Mammary epithelial cell (primary cell): ENCODE results near the gene OOSP1.

Experiments
- EZH2 ChIP-seq: IDR thresholded peaks from 2 replicates; pipeline ENCODE4 v1.6.1; 2012; ENCODE audit warnings: low read length, inconsistent platforms, borderline replicate concordance
- TF ChIP-seq, protein P1 (sequence below), 2 donors: IDR thresholded peaks in 1 of 2; conservative IDR thresholded peaks in 1 of 2; 2 replicates each; pipeline ENCODE4 v1.5.1; 2011 to 2012; ENCODE audit warnings: inconsistent platforms in 2 of 2, low read length in 2 of 2, mild to moderate bottlenecking in 2 of 2, control low read depth in 1 of 2, low read depth in 1 of 2; ENCODE audit not compliant: insufficient read depth in 1 of 2; ENCODE audit errors: extremely low read depth in 1 of 2

- TF ChIP-seq, protein P1, sequence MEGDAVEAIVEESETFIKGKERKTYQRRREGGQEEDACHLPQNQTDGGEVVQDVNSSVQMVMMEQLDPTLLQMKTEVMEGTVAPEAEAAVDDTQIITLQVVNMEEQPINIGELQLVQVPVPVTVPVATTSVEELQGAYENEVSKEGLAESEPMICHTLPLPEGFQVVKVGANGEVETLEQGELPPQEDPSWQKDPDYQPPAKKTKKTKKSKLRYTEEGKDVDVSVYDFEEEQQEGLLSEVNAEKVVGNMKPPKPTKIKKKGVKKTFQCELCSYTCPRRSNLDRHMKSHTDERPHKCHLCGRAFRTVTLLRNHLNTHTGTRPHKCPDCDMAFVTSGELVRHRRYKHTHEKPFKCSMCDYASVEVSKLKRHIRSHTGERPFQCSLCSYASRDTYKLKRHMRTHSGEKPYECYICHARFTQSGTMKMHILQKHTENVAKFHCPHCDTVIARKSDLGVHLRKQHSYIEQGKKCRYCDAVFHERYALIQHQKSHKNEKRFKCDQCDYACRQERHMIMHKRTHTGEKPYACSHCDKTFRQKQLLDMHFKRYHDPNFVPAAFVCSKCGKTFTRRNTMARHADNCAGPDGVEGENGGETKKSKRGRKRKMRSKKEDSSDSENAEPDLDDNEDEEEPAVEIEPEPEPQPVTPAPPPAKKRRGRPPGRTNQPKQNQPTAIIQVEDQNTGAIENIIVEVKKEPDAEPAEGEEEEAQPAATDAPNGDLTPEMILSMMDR (conservative IDR thresholded peaks at IDR 0.05 in 1 of 2, IDR thresholded peaks at IDR 0.05 in 1 of 2; ENCODE audit: extremely low read depth in 1 of 2, insufficient read depth in 1 of 2, low read depth in 1 of 2, low read length in 2 of 2) = no peak
- no peak for TF ChIP-seq EZH2
Measured at GRCh38 chr11:59894616-59895015, 43.6 kb upstream of the OOSP1 start.
